Transverse colon (tissue), 4 donors: ENCODE measurements around the gene KCNS1. TPM values are rescaled to one million over a fixed set of nuclear protein-coding genes. Genes with fewer than 3 reads are reported as not detected.

Source experiments
- DNase-seq: peaks from one replicate; pipeline ENCODE4 v3.0.0-alpha.2; 2019
- H3K27ac ChIP-seq, 4 donors: fragments of 200-600 bp; sonication (generic); 2 replicates each; pipeline ENCODE4 v1.5.1; 2016 to 2018; ENCODE audit warnings: inconsistent platforms in 4 of 4
- H3K27me3 ChIP-seq: fragments of 200-600 bp; sonication (generic); 2 replicates; pipeline ENCODE4 v1.5.1; 2017; ENCODE audit warnings: inconsistent platforms
- H3K36me3 ChIP-seq, 4 donors: fragments of 200-600 bp; sonication (generic); 2 replicates each; pipeline ENCODE4 v1.5.1; 2017 to 2019; ENCODE audit warnings: inconsistent platforms in 4 of 4
- H3K4me1 ChIP-seq, 4 donors: fragments of 200-600 bp; sonication (generic); 2 replicates each; pipeline ENCODE4 v1.5.1; 2017 to 2020; ENCODE audit warnings: inconsistent platforms in 4 of 4
- H3K4me3 ChIP-seq, 4 donors: fragments of 200-600 bp; sonication (generic); 1 replicate in 1 of 4; 2 replicates in 3 of 4; pipeline versions ENCODE4 v1.5.1 to v1.6.1; 2017 to 2019; ENCODE audit warnings: inconsistent platforms in 4 of 4
- H3K9me3 ChIP-seq, 2 donors: fragments of 200-600 bp; sonication (generic); 2 replicates each; pipeline ENCODE4 v1.5.1; 2017 to 2019; ENCODE audit warnings: inconsistent platforms in 2 of 2
- CTCF ChIP-seq, 5 experiments: fragments of 200-600 bp in 3 of 5; fragments of 450-650 bp in 2 of 5; sonication (generic) in 3 of 5; IDR thresholded peaks; 1 replicate in 2 of 5; 2 replicates in 3 of 5; pipeline ENCODE4 v1.5.1; 2016 to 2017; ENCODE audit warnings: antibody characterized with exemption in 5 of 5, inconsistent platforms in 3 of 5, mild to moderate bottlenecking in 2 of 5, moderate library complexity in 1 of 5
- EP300 ChIP-seq: sonication (generic); formaldehyde crosslinking; IDR thresholded peaks from one replicate; pipeline ENCODE4 v1.6.1; 2017; ENCODE audit warnings: antibody characterized with exemption, low read depth
- POLR2A ChIP-seq: fragments of 450-650 bp; IDR thresholded peaks from one replicate; pipeline ENCODE4 v1.6.1; 2016; ENCODE audit warnings: antibody characterized with exemption, mild to moderate bottlenecking, moderate library complexity
- POLR2AphosphoS5 ChIP-seq, 3 donors: sonication (generic); formaldehyde crosslinking; IDR thresholded peaks; one replicate each; pipeline ENCODE4 v1.6.1; 2016; ENCODE audit warnings: antibody characterized with exemption in 3 of 3
- WGBS, 2 donors: methylation state at CpG; one replicate each; pipeline ENCODE4 v1.1.5; 2018; ENCODE audit warnings: low coverage in 1 of 2; 5-methylcytosine and 5-hydroxymethylcytosine counted together
- in situ Hi-C, 4 donors: fragments of 200-750 bp; cut with MboI; loops; one replicate each; pipeline versions ENCODE4 v1.15.0 to v1.15.1; 2017; ENCODE audit warnings: low sequenced_read_pairs in 3 of 4, low pct_ligation_motif_present in 1 of 4, low pct_unique_long_range_greater_than_20kb in 1 of 4
- intact Hi-C: fragments of 100-400 bp; cut with DNase I; formaldehyde crosslinking; loops from one replicate; pipeline ENCODE4 v1.15.1; 2023; ENCODE audit warnings: low total_unique reads
- total RNA-seq, 4 donors: library from RNA; depleted of rRNA; stranded (reverse); fragments of >200 nt; gene quantifications; one replicate each; pipeline ENCODE4 v1.1.0, GENCODE V29; 2016

The KCNS1 gene
- total RNA-seq, 4 donors from 2014 or later: 0.55 to 0.64 TPM; not detected in 2

GRCh38 chr20:45059022-45059728 is 41.8 kb downstream of the KCNS1 start:
- no peaks in the 10 kb centered on the region for H3K9me3 ChIP-seq
- H3K27me3 ChIP-seq: no peaks in the 10 kb centered on the region
- peaks cover 0 to 6% (median 0%) of the 10 kb centered on the region in 4 donors for H3K4me1 ChIP-seq
- peaks cover 0 to 7% (median 0%) of the 10 kb centered on the region in 4 donors for H3K36me3 ChIP-seq
- in situ Hi-C loops (no loop called here), intact Hi-C loops (loop anchor here (10.0 kb wide), 1 partner anchor 236 kb away; no protein-coding TSS in a partner anchor)
- WGBS, 2 donors: 85 to 100% methylated on average over 4 to 6 of the region's 6 CpGs
- TF ChIP-seq POLR2A: no peak
- TF ChIP-seq EP300: no peak
- TF ChIP-seq POLR2AphosphoS5 (IDR thresholded peaks at IDR 0.05): no peak
- no peak for TF ChIP-seq CTCF (IDR thresholded peaks at IDR 0.05)
- H3K27ac ChIP-seq: peak overlapping the region in 1 of 4 donors; percentile 20
- H3K4me3 ChIP-seq: no peak overlapping the region
- DNase-seq: no peak

GRCh38 chr20:45058168-45058850 is 42.6 kb downstream of the KCNS1 start:
- H3K9me3 ChIP-seq: no peaks in the 10 kb centered on the region
- no peaks in the 10 kb centered on the region for H3K27me3 ChIP-seq
- H3K27ac ChIP-seq: peak overlapping the region in 1 of 4 donors; percentile 20
- TF ChIP-seq CTCF (IDR thresholded peaks at IDR 0.05) (no peak), EP300 (no peak), POLR2A (no peak), POLR2AphosphoS5 (IDR thresholded peaks at IDR 0.05) (no peak)
- peaks cover 0 to 10% (median 0%) of the 10 kb centered on the region in 4 donors for H3K4me1 ChIP-seq
- peaks cover 0 to 11% (median 0%) of the 10 kb centered on the region in 4 donors for H3K36me3 ChIP-seq
- in situ Hi-C loops (no loop called here), intact Hi-C loops (loop anchor here (10.0 kb wide), 1 partner anchor 236 kb away; no protein-coding TSS in a partner anchor)
- WGBS, 2 donors: 79 to 87% methylated on average over 4 of the region's 4 CpGs
- no peak for DNase-seq
- no peak overlapping the region for H3K4me3 ChIP-seq

GRCh38 chr20:45056473-45057173 is 44.3 kb downstream of the KCNS1 start:
- Histone ChIP-seq H3K4me1 (peaks cover 0 to 24% (median 0%) of the 10 kb centered on the region in 4 donors), H3K27me3 (no peaks in the 10 kb centered on the region), H3K27ac (no peak overlapping the region), H3K36me3 (peaks cover 0 to 13% (median 0%) of the 10 kb centered on the region in 4 donors), H3K4me3 (no peak overlapping the region), H3K9me3 (no peaks in the 10 kb centered on the region)
- intact Hi-C loops (loop anchor here (10.0 kb wide), 1 partner anchor 238 kb away; no protein-coding TSS in a partner anchor), in situ Hi-C loops (no loop called here)
- no peak for TF ChIP-seq POLR2AphosphoS5 (IDR thresholded peaks at IDR 0.05)
- no peak for TF ChIP-seq EP300
- no peak for TF ChIP-seq POLR2A
- no peak for TF ChIP-seq CTCF (IDR thresholded peaks at IDR 0.05)
- no peak for DNase-seq
- WGBS, 2 donors: 83 to 97% methylated on average over 4 to 8 of the region's 8 CpGs

- in situ Hi-C loops (no loop called here), intact Hi-C loops (loop anchor here (10.0 kb wide), 1 partner anchor 240 kb away; no protein-coding TSS in a partner anchor)
- no peaks in the 10 kb centered on the region for H3K9me3 ChIP-seq
- peaks cover 0 to 13% (median 0%) of the 10 kb centered on the region in 4 donors for H3K36me3 ChIP-seq
- DNase-seq: no peak
- peaks cover 0 to 39% (median 3%) of the 10 kb centered on the region in 4 donors for H3K4me1 ChIP-seq
- no peaks in the 10 kb centered on the region for H3K27me3 ChIP-seq
- TF ChIP-seq EP300 (no peak), CTCF (IDR thresholded peaks at IDR 0.05) (no peak), POLR2AphosphoS5 (IDR thresholded peaks at IDR 0.05) (no peak), POLR2A (no peak)
- WGBS, 2 donors: 64 to 83% methylated on average over 4 of the region's 4 CpGs
- H3K4me3 ChIP-seq: no peak overlapping the region
- H3K27ac ChIP-seq: no peak overlapping the region
These were observed 45.9 kb downstream of the KCNS1 start for GRCh38 chr20:45055056-45055455.
